ENCODE results near the gene ALKBH7.
A peak's percentile ranks its signal among the peaks of the same experiment; 100 is the strongest.
"Not testable (repeated sequence)": the region's sequence is repeated elsewhere in the genome, so short reads cannot be mapped to it uniquely, and the experiment has no call there.

ALKBH7 gene

GRCh38 chr19:6372594-6373095, at the start of gene ALKBH7:
TSS of gene ALKBH7 (plus strand) at chr19:6372794. CDS start at chr19:6372821, 27 bp downstream.
- DNase-seq, result peak; percentile 78 to 99 (median 95)

GRCh38 chr19:6324757-6325156, 47.8 kb upstream of the ALKBH7 start:
- no peak for DNase-seq

- no peak for DNase-seq
These were observed 47.0 kb upstream of the ALKBH7 start for GRCh38 chr19:6325614-6326013.

GRCh38 chr19:6326815-6327214, 45.8 kb upstream of the ALKBH7 start:
- DNase-seq, result no peak

- no peak for DNase-seq
These were observed 39.2 kb upstream of the ALKBH7 start, which contains the start of gene ACER1 for GRCh38 chr19:6333439-6333838. TSS of gene ACER1 (minus strand) at chr19:6333612. CDS start at chr19:6333551, 61 bp downstream.

GRCh38 chr19:6334490-6335285, 37.9 kb upstream of the ALKBH7 start:
- DNase-seq, result no peak

GRCh38 chr19:6340493-6341201, 31.9 kb upstream of the ALKBH7 start:
- DNase-seq, result peak in 1 of 51 donors; percentile 3

- no peak for DNase-seq
These were observed 29.1 kb upstream of the ALKBH7 start for GRCh38 chr19:6343462-6343861.

- DNase-seq, result not testable (repeated sequence)
These were observed 23.3 kb upstream of the ALKBH7 start for GRCh38 chr19:6349271-6349670.

GRCh38 chr19:6350688-6351087, 21.9 kb upstream of the ALKBH7 start:
- DNase-seq, result no peak

- DNase-seq, result no peak
These were observed 20.0 kb upstream of the ALKBH7 start for GRCh38 chr19:6352381-6353165.

- no peak for DNase-seq
These were observed 18.4 kb upstream of the ALKBH7 start for GRCh38 chr19:6354098-6354674.

GRCh38 chr19:6355321-6356040, 17.1 kb upstream of the ALKBH7 start:
- DNase-seq, result not testable (repeated sequence)

GRCh38 chr19:6357174-6357573, 15.4 kb upstream of the ALKBH7 start:
- no peak for DNase-seq

- no peak for DNase-seq
These were observed 14.6 kb upstream of the ALKBH7 start for GRCh38 chr19:6358003-6358402.

- no peak for DNase-seq
These were observed 12.8 kb upstream of the ALKBH7 start for GRCh38 chr19:6359568-6360341.

GRCh38 chr19:6360445-6360844, 12.1 kb upstream of the ALKBH7 start:
- DNase-seq, result not testable (repeated sequence)

- DNase-seq, result not testable (repeated sequence)
These were observed 11.8 kb upstream of the ALKBH7 start for GRCh38 chr19:6360857-6361216.

GRCh38 chr19:6362027-6362350, 10.6 kb upstream of the ALKBH7 start:
- DNase-seq, result peak in 3 of 51 donors; percentile 21 to 37 (median 28)

GRCh38 chr19:6362351-6362801, 10.2 kb upstream of the ALKBH7 start:
- DNase-seq, result no peak
